GM10847 (cell line): ENCODE data around the gene ZEB1.

Experiments used
- POLR2A ChIP-seq: IDR thresholded peaks from 2 replicates; pipeline ENCODE4 v1.6.1; 2011; ENCODE audit not compliant: insufficient read length; ENCODE audit errors: extremely low read depth

The ZEB1 gene

GRCh38 chr10:31490858-31491504 lies 172.0 kb downstream of the ZEB1 start:
- no peak for TF ChIP-seq POLR2A

- TF ChIP-seq POLR2A = no peak
These were observed 188.4 kb downstream of the ZEB1 start for GRCh38 chr10:31507427-31507826.

GRCh38 chr10:31508234-31508633 lies 189.2 kb downstream of the ZEB1 start:
- no peak for TF ChIP-seq POLR2A

- no peak for TF ChIP-seq POLR2A
These were observed 189.9 kb downstream of the ZEB1 start for GRCh38 chr10:31508882-31509281.

GRCh38 chr10:31509989-31510388 lies 191.0 kb downstream of the ZEB1 start:
- no peak for TF ChIP-seq POLR2A

GRCh38 chr10:31515116-31515515 lies 196.1 kb downstream of the ZEB1 start:
- TF ChIP-seq POLR2A = no peak

GRCh38 chr10:31515819-31516402 lies 196.9 kb downstream of the ZEB1 start:
- no peak for TF ChIP-seq POLR2A

GRCh38 chr10:31520986-31521831 lies 202.2 kb downstream of the ZEB1 start:
- no peak for TF ChIP-seq POLR2A

- no peak for TF ChIP-seq POLR2A
These were observed 203.8 kb downstream of the ZEB1 start for GRCh38 chr10:31522820-31523219.

GRCh38 chr10:31524460-31524859 lies 205.4 kb downstream of the ZEB1 start:
- TF ChIP-seq POLR2A = no peak

GRCh38 chr10:31526178-31526577 lies 207.2 kb downstream of the ZEB1 start:
- no peak for TF ChIP-seq POLR2A

GRCh38 chr10:31526681-31527080 lies 207.7 kb downstream of the ZEB1 start:
- TF ChIP-seq POLR2A = no peak

GRCh38 chr10:31528831-31529230 lies 209.8 kb downstream of the ZEB1 start:
- no peak for TF ChIP-seq POLR2A

GRCh38 chr10:31536302-31536701 lies 217.3 kb downstream of the ZEB1 start:
- no peak for TF ChIP-seq POLR2A

GRCh38 chr10:31549896-31550295 lies 230.9 kb downstream of the ZEB1 start:
- TF ChIP-seq POLR2A = no peak

- TF ChIP-seq POLR2A = no peak
These were observed 235.5 kb downstream of the ZEB1 start for GRCh38 chr10:31554556-31554955.
